Activated naive CD4-positive, alpha-beta T cell (primary cell): ENCODE measurements around the gene SCFD1.
"Not testable (repeated sequence)": the region's sequence is repeated elsewhere in the genome, so short reads cannot be mapped to it uniquely, and the experiment has no call there.

Source experiments
- DNase-seq, 4 experiments: peaks; one replicate each; lab custom pipeline; 2025; lab: John Stamatoyannopoulos, UW

The SCFD1 gene

DNA sequence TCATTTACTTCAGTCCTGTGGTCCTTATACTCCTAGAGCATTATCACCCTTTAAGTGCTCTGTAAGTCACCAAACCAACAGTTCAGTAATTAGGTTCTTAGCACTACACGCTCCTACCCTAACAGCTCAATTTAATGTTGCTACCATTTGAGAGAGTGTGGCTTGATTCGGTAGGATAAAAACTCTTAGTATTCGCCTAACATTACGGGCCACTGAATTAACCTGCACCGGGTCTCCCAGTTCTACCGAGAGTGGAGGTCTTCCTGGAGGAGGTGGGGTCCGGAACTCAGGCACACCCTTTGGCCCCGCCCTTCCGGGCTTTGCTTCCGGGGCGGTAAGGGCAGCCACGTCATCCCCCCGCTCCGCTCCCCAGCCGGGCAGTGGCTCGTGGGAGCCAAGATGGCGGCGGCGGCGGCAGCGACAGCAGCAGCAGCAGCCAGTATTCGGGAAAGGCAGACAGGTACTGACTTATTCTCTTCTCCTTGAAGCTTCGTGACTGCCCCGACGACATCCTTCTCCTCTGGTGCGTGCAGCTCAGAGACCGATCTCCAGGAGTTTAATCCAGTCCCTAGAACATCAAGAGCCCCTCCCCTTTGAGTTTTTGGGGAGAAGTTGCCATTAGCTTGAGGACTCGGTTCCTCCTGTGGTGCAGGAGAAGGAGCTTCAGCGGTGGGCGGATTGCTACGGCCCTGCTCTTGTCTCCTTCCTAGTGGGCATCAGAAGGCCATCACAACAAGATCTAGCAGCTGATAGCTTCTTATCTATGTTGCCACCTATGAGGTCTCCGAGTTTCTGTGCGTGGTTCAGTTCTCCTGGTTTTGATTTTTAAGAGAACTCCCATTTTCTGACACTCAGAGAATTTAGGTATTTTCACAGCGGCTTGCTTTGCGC lies at the start of gene SCFD1:
Gene SCFD1, plus strand, starts transcription at position 380 of the 891 bp plus-strand sequence. Its CDS starts 20 bp downstream, at position 400.
- peak; percentile 74 to 90 (median 84) for DNase-seq

- no peak for DNase-seq
Observed at GRCh38 chr14:30572771-30573170, 49.3 kb upstream of the SCFD1 start.

GRCh38 chr14:30573226-30573814 lies 48.8 kb upstream of the SCFD1 start:
- no peak for DNase-seq

- DNase-seq, result no peak
Observed at GRCh38 chr14:30573966-30574365, 48.2 kb upstream of the SCFD1 start.

GRCh38 chr14:30574777-30575176 lies 47.3 kb upstream of the SCFD1 start:
- not testable (repeated sequence) for DNase-seq

- not testable (repeated sequence) for DNase-seq
Observed at GRCh38 chr14:30576333-30576732, 45.8 kb upstream of the SCFD1 start.

DNA sequence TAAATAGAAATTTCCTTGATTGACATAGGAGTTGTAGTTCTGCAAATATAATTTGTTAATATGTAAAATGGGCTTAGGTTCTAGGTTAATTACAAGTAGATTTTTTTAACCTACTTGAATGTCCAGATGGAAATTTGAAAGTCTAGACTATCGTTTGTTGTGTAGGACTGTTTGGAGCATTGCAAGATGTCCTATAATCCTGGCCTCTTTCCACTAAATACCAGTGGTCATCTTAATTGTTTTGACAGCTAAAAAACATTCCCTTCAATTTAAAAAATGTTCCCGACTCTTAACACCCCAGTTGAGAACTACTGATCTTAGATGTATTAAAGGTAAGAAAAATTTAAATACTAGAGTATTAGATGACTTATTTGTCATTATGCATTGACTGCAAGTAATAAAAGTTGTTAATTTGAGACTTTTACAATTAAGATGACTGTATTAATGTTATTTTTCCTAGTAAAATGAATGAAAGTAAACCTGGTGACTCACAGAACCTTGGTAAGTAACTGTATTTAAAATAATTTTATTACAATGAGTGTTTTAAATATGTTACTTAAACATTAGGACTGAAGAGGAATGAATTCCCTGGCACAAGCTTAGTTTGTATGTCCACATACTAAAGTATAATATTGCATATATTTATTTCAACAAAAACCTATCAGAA lies 41.4 kb upstream of the SCFD1 start:
- no peak for DNase-seq

DNA sequence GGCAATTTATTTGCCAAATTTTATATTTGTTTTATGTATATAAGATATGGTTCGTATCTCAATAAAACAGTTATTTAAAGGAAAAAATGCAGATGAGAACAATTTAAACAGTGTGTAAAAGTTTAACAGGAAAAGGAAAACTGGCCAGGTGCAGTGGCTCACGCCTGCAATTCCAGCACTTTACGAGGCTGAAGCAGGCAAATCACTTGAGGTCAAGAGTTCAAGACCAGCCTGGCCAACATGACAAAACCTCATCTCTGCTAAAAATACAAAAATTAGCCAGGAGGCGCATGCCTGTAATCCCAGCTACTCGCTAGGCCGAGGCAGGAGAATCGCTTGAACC lies 40.9 kb upstream of the SCFD1 start:
- DNase-seq, result no peak

- DNase-seq, result no peak
Observed at GRCh38 chr14:30582376-30582775, 39.7 kb upstream of the SCFD1 start.

- no peak for DNase-seq
Observed at GRCh38 chr14:30584058-30584630, 38.0 kb upstream of the SCFD1 start.

DNA sequence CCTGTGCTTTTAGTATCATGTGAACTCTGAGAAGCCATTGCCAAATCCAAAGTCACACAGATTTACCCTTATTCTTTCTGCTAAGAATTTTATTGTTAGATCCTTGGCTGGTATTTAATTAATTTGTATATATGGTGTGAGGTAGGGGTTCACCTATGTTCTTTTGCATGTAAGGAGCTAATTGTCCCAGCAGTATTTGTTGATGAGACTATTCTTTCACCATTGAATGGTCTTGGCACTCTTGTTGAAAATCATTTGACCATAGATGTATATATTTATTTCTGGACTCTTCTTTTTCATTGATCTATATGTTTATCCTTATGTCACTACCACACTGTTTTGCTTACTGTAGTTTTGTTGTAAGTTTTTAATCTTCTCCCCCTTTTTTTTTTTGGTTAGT lies 36.9 kb upstream of the SCFD1 start:
- no peak for DNase-seq

DNA sequence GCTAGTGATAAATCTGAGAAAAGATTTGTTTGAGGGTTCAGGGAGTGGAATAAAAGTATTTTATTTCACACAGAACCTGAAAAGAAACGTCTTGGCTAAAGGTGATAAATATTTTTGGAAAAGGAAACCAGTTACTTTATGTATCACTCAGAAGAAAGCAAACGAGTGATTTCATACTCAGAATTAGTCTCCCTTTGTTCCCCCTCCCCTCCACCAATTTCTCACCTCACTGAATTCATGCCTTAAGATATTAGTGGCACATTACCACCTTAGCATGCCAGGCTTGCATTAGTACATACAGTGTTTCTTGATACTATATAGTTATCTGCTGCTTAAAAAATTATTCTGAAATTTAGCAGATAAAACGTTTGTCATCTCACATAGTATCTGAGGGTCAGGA lies 35.0 kb upstream of the SCFD1 start:
- DNase-seq, result no peak

- no peak for DNase-seq
Observed at GRCh38 chr14:30588873-30589272, 33.2 kb upstream of the SCFD1 start.

DNA sequence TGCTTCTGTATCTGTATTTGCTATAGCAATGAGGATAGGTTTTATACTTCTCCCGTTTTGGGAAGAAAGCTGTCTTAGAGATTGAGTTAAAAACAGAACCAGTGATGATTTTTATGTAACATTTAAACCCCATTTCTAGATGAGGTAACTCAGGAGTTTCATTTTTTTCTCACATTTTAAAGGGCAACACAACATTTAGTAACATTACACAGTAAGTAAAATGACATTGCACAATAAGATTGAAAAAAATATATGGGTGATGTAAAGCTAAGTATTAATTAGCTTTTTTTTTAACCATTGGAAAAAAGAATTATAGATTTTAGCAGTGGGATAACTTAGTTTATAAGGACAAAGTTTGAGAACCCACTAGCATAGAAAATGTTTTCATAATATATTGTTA lies 25.2 kb upstream of the SCFD1 start:
- DNase-seq, result no peak

DNA sequence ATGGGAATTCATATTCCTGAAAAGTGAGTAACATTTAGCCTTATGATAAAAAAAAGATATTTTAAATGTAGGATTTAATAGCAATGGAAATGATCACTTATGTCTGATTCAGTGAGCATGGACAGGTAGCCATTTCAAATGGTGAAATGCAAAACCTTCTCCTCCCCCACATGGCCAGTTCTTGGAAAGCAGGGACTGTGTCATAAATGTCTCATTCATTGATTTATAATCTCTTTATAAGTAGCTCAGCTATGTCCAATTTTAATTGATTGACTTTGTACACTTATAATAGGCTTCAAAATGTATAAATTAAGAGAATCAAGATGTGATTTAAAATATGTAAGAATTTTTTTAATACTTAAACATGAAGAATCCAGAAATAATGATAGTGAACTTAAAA lies 24.6 kb upstream of the SCFD1 start:
- DNase-seq, result no peak

DNA sequence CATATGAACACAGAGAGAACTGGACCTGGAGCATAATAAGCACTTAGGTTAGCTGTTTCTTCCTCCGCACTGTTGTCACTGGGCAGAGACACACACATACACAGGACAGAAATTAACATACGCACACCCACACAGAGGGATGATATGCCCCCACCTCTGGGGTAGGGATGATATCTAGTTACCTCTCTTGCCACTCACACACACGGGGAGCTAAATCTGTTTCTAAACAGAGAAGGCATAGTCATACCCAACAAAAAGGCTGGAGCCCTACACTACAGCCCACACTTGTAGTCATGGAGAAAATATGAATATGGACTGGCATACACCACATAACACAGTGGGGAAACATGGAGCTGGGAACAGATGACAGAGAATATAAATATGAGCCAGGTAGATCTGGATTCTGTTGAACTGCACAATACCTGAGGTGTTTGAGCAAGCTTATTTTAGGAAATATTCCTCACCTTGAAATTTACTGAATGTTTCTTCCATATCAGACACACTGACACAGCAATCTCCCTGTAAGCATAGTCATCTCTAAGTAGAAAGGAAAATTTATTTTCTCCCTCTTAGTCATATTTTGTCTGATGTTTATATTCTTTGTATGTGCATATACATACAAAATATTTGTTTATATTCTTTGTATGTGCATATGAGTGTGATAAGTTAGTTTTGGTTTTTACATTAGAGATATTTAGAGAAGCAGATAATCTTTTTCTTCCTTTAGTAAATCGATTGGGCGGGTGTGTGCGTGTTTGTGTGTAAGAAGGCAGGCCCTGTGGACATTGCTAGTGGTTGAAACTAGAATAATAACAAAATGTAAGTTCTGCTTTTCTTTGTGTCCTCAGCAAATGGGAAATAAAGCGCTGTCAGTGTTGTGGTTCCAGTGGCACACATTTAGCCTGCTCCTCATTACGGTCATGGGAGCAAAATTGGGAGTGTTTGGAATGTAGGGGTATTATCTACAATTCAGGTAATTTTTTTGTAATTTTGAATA lies 20.9 kb upstream of the SCFD1 start:
- DNase-seq, result no peak

GRCh38 chr14:30603402-30603801 lies 18.7 kb upstream of the SCFD1 start:
- DNase-seq, result no peak

GRCh38 chr14:30604696-30605095 lies 17.4 kb upstream of the SCFD1 start:
- DNase-seq, result not testable (repeated sequence)

DNA sequence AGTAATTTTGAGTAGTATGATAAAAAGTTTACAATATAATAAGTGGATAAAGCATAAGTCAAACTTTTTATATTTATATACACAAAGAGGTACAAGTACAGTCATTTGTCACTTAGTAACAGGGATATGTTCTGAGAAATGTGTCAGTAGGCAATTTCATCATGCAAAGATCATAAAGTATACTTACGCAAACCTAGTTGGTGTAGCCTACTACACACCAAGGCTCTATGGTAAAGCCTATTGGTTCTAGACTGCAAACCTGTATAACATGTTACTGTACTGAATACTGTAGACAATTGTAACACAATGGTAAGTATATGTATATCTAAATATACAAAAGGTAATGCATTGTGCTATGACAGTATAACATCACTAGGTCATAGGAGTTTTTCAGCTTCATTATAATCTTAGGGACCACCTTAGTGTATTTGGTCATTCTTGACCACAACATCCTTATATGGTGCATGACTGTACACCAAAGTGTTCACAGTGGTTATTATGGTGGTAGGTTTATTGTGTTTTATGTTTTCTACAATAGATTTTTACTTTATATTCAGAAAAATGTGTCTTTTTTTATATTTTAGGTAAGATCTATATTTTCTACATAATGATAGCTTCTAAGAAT lies 14.9 kb upstream of the SCFD1 start:
- DNase-seq, result no peak

- no peak for DNase-seq
Observed at GRCh38 chr14:30608533-30609006, 13.5 kb upstream of the SCFD1 start.
